Measurements from ENCODE around the gene KHK.
"Not testable (repeated sequence)": the region's sequence is repeated elsewhere in the genome, so short reads cannot be mapped to it uniquely, and the experiment has no call there.

Gene KHK

DNA sequence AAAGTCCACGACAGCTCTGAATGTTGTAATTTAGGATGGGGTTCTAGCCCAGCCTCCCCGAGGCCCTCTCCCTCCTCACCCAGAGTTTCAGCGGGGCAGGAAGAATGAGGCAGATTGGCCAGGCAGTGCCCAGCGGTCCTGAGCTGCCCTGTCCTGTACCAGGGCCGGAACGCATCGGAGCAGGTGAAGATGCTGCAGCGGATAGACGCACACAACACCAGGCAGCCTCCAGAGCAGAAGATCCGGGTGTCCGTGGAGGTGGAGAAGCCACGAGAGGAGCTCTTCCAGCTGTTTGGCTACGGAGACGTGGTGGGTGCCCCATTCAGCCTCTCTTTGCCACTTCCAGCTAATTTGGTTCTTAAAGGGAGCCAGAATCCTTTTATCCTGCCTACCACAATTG lies 10.8 kb downstream of the KHK start:
- DNase-seq: no peak

DNA sequence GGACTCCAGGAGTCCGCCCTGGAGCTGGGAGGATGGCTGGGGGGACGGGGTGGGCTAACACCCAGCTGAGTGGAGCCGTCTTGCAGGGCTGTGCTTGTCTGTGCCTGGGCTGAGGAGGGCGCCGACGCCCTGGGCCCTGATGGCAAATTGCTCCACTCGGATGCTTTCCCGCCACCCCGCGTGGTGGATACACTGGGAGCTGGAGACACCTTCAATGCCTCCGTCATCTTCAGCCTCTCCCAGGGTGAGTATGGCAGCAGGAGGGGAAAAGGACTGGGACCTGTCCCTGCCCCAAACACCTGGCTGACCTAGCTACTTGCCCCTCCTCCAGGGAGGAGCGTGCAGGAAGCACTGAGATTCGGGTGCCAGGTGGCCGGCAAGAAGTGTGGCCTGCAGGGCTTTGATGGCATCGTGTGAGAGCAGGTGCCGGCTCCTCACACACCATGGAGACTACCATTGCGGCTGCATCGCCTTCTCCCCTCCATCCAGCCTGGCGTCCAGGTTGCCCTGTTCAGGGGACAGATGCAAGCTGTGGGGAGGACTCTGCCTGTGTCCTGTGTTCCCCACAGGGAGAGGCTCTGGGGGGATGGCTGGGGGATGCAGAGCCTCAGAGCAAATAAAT lies 12.9 kb downstream of the KHK start:
- DNase-seq: no peak

DNA sequence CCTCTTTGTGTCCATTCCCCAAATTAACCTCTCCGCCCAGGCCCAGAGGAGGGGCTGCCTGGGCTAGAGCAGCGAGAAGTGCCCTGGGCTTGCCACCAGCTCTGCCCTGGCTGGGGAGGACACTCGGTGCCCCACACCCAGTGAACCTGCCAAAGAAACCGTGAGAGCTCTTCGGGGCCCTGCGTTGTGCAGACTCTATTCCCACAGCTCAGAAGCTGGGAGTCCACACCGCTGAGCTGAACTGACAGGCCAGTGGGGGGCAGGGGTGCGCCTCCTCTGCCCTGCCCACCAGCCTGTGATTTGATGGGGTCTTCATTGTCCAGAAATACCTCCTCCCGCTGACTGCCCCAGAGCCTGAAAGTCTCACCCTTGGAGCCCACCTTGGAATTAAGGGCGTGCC lies 13.5 kb downstream of the KHK start:
- DNase-seq: no peak

DNA sequence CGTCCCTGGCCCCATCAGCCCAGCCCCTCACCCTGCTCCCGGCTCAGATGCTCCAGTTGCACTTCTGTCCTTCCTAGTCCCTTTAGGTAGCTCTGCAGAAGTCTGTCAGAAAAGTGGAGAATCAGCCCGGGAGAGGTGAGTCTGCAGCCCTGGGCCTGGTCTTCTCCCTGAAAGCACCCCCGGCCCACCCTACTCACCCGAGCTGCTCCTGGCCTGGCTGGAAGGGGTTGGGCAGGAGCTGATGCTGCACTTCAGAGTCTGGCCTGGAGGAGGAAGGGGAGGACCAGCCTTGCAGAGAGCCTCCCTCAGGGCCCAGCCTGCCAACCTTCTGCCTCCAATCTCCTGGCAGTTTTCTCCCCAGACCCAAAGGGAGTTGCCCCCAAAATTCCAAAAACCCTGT lies 15.8 kb downstream of the KHK start:
- no peak for DNase-seq

DNA sequence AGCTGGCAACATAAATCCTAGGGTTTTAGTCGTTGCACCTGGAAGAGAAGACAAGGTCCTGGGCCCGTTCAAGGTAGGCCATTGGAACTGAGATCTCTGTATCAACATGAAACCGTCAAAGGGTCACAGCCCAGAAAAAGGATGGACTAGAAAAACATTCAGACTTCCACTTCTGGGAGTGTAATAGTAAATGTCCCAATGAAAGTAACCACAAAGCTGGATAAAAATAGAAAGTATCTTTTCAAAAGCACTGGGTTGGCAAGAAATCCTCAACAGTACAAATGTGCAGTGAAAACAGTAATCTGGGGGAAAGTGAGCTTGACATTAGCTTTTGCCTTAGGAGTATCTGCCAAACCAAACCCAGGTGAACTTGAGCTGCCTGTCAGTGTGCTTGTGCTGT lies 19.4 kb downstream of the KHK start:
- no peak for DNase-seq

DNA sequence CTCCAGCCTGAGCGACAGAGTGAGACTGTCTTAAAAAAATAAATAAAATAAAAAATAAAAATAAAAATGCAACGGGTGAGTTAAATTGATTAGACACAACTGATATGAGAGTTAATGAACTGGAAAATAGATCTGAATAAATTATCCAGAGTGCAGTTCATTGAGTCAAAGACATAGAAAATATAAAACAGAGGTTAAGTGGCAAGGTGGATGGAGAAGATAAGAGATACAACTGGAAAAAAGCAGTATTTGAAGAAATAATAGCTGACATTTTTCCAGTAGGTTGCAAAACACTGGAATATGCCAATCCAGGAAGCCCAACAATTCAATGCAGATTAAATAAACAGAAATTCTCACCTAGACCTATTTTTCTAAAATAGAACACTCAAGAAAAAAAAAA lies 21.6 kb downstream of the KHK start:
- DNase-seq: no peak

DNA sequence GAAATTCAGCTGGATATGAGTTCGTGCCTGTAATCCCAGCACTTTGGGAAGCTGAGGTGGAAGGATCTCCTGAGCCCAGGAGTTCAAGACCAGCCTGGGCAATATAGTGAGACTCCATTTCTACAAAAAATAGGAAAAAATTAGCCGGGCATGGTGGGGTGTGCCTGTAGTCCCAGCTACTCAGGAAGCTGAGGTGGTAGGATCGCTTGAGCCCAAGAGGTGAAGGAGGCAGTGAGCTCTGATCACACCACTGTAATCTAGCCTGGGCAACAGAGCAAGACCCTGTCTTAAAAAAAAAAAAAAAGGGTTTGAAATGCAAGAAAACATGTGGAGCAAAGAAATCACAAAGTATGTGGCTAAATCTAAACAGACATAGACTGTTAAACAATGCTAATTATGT lies 22.5 kb downstream of the KHK start:
- no peak for DNase-seq

DNA sequence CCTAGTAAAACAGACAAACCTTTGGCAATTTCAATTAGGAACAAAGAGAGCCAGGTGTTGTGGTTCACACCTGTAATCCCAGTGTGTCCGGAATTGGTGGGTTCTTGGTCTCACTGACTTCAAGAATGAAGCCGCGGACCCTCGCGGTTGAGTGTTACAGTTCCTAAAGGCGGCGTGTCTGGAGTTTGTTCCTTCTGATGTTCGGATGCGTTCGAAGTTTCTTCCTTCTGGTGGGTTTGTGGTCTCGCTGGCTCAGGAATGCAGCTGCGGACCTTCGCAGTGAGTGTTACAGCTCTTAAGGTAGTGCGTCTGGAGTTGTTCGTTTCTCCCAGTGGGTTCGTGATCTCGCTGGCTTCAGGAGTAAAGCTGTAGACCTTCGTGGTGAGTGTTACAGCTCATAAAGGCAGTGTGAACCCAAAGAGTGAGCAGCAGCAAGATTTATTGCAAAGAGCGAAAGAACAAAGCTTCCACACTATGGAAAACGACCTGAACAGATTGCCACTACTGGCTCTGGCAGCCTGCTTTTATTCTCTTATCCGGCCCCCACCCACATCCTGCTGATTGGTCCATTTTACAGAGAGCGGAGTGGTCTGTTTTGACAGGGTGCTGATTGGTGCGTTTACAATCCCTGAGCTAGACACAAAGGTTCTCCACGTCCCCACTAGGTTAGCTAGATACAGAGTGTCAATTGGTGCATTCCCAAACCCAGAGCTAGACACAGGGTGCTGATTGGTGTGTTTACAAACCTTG lies 24.2 kb downstream of the KHK start:
- not testable (repeated sequence) for DNase-seq

DNA sequence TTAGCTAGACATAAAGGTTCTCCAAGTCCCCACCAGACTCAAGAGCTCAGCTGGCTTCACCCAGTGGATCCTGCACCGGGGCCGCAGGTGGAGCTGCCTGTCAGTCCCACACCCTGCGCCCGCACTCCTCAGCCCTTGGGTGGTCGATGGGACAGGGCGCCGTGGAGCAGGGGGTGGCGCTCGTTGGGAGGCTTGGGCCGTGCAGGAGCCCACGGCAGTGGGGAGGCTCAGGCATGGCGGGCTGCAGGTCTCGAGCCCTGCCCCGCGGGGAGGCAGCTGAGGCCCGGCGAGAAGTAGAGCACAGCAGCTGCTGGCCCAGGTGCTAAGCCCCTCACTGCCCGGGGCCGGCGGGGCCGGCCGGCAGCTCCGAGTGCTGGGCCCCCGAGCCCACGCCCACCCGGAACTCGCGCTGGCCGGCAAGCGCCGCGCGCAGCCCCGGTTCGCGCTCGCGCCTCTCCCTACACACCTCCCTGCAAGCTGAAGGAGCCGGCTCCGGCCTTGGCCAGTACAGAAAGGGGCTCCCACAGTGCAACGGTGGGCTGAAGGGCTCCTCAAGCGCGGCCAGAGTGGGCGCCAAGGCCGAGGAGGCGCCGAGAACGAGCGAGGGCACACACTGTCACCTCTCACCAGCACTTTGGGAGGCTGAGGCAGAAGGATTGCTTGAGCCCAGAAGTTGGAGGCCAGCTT lies 25.0 kb downstream of the KHK start:
- not testable (repeated sequence) for DNase-seq

DNA sequence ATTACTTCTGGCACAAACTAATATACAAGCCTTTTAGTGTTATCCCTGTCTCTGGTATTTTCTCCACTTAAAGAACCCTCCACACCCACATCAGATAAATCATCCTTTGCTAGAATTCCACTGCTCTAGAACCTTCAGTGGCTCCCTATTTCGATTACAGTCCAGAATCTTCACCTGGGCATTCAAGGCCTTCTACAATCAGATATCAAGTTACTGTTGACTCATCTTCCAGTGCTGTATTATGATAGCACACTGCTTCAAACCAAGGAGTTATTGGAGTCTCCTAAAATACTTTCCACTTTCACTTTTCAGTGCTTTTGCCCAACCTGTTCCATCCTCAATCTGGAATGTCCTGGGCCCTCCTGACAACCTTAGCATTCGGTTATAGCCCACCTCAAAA lies 28.9 kb downstream of the KHK start:
- no peak for DNase-seq

DNA sequence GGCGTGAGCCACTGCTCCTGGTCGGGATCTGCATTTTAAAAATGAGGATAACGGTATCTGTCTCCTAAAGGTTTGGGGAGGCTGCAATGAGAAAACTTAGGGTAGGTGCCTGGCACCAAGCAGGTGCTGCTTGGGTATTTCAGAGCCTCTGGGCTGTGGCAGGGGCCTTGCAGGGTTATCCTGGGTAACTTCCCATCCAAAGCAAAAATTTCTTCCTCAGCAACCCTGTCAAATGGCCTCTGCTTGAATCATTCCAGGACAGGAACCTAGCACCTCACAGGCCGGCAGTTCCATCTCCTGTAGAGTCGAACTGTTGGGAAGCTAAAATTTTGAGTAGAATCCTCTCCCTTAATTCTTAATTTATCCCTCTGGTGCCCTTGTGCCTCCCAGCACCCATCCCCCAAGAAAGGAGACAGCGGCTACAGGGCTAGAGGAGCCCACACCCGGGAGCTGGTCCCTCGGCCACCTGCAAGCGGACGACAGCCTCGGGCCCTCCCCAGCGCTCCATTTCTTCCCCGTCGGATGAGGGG lies 31.5 kb downstream of the KHK start:
- DNase-seq: no peak

DNA sequence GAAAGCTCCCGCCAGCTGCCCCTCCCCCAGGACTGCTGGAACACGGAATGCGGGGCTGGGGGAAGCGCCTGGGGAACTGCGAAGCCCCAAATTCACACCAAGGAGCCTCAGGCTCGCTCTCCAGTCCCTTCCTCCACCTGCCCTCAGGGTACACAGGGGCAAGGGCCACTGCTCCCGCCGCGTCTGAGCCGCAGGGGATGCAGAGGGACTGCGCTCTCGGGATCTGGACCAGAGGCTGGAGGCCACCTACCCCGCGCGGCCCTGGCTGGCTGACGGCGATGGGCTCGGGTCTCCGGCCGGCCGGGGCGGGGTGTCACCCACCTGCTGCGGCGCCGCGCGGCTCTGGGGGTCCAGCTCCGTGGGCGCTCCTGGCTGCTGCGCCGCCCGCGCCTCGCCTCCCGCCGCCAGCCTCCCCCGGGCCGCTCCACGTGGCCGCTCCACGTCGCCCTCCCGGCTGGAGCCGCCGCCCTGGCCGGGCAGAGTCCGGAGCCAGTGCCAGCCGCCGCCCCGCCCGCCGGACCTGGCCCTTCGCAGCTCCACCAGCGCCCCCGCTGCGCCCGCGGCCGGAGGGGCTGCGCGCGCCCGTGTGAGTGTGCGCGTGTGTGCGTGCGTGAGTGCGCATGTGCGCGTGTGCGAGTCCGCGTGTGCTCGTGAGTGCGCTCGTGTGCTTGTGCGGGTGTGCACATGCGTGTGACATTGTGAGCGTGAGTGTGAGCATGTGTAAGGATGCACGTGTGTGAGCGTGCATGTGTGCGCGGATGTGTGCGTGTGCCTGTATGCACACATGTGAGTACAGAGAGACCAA lies 32.2 kb downstream of the KHK start, which contains the start of gene CGREF1:
TSS of gene CGREF1 (minus strand) at position 604 of the 805 bp plus-strand sequence. CDS start 14,762 bp downstream, outside the sequence.
- DNase-seq: no peak

DNA sequence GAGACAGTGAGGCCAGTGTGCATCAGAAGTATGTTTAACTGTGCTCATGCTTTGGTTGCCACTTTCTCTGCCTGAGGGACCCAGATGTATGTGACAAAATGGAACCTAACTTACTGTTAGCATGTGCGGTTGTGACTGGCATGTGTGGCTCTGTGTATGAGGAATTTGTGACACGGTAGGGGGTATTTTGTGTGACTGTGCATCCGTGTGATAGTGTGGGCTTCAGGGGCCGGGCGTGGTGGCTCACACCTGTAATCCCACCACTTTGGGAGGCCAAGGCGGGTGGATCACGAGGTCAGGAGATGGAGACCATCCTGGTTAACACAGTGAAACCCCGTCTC lies 32.7 kb downstream of the KHK start:
- not testable (repeated sequence) for DNase-seq

DNA sequence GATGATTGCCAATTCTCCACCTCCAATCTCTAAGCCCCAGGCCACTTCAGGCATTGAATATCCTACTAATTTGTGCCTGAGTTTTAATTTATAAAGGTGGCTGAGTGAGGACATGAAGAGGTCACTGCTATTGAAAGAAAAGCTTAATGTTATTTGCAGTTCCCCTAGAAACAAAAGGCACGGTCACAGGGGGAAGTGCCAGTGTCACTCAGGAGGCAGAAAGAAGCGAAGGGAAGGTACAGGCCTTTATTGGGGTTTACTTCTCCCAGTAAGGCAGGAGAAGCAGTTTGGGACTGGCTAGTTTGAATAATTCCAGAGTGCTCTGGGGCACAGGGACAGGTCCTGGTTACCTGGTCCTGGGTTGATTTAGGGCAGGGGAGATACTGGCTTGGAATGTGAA lies 35.3 kb downstream of the KHK start:
- no peak for DNase-seq

DNA sequence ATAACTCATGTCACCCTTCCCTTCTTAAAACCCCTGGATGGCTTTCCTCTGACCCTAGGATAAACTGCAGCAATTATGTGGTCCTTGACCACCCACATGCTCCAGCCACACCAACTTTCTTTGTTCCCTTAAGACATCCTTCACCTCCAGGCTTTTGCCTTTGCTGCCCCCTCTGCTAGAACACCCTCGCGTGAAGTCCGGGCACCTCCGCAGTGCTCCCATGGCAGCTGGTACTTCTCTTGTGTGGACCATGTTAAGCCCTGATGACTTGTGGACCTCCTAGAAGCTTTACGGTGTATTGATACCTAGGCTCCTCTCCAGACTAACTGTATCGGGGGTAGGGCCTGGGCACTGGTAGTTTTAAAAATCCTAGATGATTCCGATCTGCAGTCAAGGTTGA lies 36.2 kb downstream of the KHK start:
- no peak for DNase-seq

DNA sequence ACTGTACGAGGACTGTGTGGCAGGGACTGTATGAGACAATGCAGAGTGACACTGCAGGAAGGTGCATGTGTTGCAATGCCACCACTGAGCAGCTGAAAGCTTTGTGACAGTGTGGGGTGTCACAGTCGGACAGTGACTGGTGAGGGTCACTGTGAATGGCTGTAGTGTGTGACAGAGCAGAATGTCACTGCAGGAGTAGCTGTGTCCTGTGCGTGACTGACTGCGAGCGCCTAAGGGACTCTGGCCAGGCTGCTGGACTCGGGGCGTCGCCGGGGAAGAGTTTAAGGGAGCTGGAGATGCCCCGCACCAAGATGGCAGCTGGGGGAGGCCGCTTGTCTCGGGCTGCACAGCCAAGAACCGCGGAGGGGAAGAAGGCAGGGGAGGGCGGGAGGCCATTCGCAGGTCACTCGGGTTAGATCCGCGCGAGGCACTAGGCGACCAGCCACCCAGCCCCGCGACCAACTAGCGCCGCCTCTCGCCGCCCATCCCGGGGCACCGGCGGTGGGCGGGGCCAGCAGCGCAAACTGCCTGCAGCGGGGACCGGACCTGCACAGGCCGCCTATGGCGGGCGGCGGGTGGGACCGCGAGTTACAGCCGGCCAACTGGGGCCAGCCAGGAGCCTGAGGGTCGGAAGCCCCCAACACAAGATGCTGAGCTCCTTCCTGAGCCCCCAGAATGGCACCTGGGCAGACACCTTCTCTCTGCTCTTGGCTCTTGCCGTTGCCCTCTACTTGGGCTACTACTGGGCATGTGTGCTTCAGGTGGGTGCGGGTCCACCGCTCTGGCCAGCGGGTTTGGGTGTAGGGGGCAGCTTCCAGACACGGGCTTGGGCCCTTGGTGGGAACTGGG lies 37.0 kb downstream of the KHK start, which contains the start of gene ABHD1:
TSS of gene ABHD1 (plus strand) at position 514 of the 849 bp plus-strand sequence. CDS start at position 648, 134 bp downstream.
- DNase-seq: peak; percentile 19

DNA sequence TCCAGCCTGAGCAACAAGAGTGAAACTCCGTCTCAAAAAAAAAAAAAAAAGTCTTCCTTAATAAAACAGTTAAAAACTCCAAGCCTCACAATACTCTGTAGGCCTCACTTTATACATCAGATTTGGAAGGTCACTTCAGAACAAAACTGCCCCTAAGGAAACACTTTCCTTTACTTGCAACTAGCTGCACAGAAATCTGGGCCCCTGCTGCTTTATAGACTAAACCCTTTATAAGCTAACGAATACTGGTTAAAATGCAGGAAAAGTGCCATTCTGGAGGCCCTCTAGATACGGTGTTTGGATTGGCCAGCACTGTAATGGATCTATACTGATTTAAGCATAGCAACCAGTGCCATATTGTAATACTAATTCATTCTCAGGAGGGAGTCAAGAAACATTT lies 38.5 kb downstream of the KHK start:
- DNase-seq: no peak

DNA sequence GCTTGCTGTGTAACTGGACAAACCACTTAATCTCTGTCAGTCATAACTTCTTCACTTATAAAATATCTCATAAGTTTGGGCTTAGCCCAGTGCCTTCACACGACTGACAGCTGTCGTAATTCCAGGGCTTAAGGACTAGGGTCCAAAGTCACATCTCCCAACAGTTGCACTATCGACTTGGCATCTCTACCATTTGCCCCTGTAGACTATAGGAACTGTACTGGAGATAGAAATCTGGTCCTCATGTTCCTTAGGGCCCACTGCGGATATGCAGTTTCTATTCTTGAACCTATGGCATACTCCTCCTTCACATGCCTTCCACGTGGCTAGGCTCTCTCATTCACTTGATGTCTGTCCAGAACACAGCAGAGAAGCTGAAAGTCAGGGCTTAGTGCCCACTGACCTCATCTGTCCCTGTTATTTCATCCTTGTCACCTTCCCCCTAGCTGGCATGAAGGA lies 39.7 kb downstream of the KHK start:
- DNase-seq: no peak

DNA sequence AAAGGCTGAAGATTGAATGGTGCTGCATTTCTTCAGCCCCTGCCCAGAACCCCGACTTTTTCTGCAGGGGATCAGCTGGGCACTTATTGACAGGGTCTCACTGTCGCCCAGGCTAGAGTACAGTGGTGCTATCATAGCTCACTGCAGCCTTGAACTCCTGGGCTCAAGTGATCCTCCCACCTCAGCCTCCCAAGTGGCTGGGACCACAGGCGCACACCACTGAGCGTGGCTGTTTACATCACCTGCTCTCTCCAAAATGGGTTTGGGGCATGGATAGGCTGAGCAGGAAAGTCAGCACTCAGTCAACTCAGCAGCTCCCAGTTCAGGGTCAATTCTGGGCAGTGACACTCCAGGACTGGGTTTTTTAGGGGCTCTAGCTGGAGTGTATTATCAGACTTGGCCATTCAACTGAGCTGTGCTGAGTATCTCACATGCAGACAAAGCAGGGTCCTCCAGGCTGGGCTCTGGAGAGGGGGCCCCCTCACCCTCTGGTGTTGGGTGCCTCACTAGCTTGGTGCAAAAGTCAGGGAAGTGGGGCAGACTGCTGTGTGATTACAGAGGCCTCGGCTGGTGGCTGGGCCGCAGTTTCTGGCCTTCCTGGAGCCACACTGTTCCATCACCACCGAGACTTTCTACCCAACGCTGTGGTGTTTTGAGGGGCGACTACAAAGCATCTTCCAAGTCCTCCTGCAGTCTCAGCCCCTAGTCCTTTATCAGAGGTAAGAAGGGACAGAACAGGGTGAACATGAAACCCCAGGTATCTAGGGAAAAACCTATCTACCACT lies 41.5 kb downstream of the KHK start:
- no peak for DNase-seq

DNA sequence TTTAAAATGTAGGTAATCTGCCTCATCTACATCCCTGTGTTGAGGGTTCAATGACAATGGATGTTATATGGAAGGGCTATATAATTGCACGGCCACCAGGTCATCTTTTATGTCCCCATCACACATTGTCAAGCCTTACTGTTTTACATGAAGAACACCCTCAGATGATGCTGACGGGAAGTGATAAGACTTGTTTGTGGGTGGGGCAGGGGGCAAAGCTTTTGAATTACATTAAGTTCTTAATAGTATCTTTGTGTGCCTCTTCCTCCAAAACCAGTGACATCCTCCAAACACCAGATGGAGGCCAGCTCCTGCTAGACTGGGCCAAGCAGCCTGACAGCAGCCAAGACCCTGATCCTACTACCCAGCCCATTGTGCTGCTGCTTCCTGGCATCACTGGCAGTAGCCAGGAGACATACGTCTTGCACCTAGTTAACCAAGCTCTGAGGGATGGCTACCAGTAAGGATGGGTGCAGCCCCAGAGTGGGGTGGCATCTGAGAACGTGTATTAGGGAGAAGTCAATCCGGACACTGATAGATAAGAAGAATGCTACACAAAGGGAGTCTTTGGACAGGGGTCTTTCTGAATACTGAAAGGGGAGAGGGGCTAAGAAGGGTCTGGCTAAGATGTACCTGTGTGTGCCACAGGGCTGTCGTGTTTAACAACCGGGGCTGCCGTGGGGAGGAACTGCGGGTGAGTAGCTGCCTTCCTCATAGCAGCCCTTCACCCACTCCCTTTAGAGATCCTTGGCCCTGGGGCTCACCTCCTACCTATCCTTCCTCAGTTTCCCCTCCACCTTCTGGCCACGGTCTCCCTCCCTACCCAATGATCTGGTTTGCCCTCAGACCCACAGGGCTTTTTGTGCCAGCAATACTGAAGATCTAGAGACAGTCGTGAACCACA lies 42.3 kb downstream of the KHK start:
- DNase-seq: no peak

All from fibroblast of skin of back (primary cell).